ENCODE data around the gene LCN6. TPM values are rescaled to one million over a fixed set of nuclear protein-coding genes. Genes with fewer than 3 reads are reported as not detected.
A peak's percentile ranks its signal among the peaks of the same experiment; 100 is the strongest.

The LCN6 gene
- total and polyA plus RNA-seq, 2 of the 13 experiments (the other 11 are each of a cell fraction or from before 2014, with no cell fraction given) = not detected

- TF ChIP-seq THRA (CRISPR knock-in tag; IDR thresholded peaks at IDR 0.05; ENCODE audit: borderline replicate concordance) (no peak), SAFB2 (CRISPR knock-in tag; IDR thresholded peaks at IDR 0.05; ENCODE audit: borderline replicate concordance, low read depth) (peak; percentile 37; the same call in 1 of the 2 replicates), ZNF687 (CRISPR knock-in tag; IDR thresholded peaks at IDR 0.05) (peak; percentile 89), ZNF503 (CRISPR knock-in tag; IDR thresholded peaks at IDR 0.05) (0 out of 2 replicates have a peak, but pooled peaks have one; percentile 19), ZNF33B (CRISPR knock-in tag; IDR thresholded peaks at IDR 0.05) (0 out of 2 replicates have a peak, but pooled peaks have one; percentile 0), ZNF337 (CRISPR knock-in tag; IDR thresholded peaks at IDR 0.05; ENCODE audit: borderline replicate concordance, low read depth) (no peak), DDIT3 (CRISPR knock-in tag; IDR thresholded peaks at IDR 0.05) (no peak), MXD4 (CRISPR knock-in tag; IDR thresholded peaks at IDR 0.05) (no peak), HNF4G (IDR thresholded peaks at IDR 0.05; ENCODE audit: borderline replicate concordance, low read depth, low read length) (no peak), HNF4G (CRISPR knock-in tag; IDR thresholded peaks at IDR 0.05; ENCODE audit: borderline replicate concordance, low read depth) (peak; percentile 34; the same call in 1 of the 2 replicates), ZNF691 (CRISPR knock-in tag; IDR thresholded peaks at IDR 0.05; ENCODE audit: borderline replicate concordance, low read depth) (0 out of 2 replicates have a peak, but pooled peaks have one; percentile 20), ZNF678 (CRISPR knock-in tag; IDR thresholded peaks at IDR 0.05) (peak; percentile 34; the same call in 1 of the 2 replicates)
These were observed 43.4 kb upstream of the LCN6 start (continued) for GRCh38 chr9:136791516-136792276.
